A673 (cell line): ENCODE results near the gene P2RY12. TPM values are rescaled to one million over a fixed set of nuclear protein-coding genes. Genes with fewer than 3 reads are reported as not detected.

Experiments
- BruUV-seq: library from RNA; stranded (reverse); fragments of 400-500 nt; replicated peaks from 2 replicates; lab custom pipeline; 2021; lab: Mats Ljungman, UMichigan
- CTCF ChIA-PET: fragments of 300-600 bp; sonication (Branson Sonifier 250); formaldehyde crosslinking; loops from one replicate; lab custom pipeline; 2022; ENCODE audit warnings: antibody characterized with exemption; lab: Charles Lee
- POLR2A ChIA-PET: fragments of 300-600 bp; sonication (Branson Sonifier 250); formaldehyde crosslinking; loops from one replicate; lab custom pipeline; 2022; ENCODE audit warnings: antibody characterized with exemption; ENCODE audit not compliant: low non-redundant PET; lab: Charles Lee
- DNase-seq: peaks from one replicate; pipeline ENCODE4 v3.0.0-alpha.2; 2015; ENCODE audit warnings: low spot score
- H3K27ac ChIP-seq: fragments of 200-600 bp; sonication (generic); 2 replicates; pipeline ENCODE4 v1.5.1; 2016; ENCODE audit warnings: mixed run types, low read depth, mild to moderate bottlenecking, mixed read lengths, antibody characterized with exemption, low read length; ENCODE audit not compliant: poor library complexity, severe bottlenecking
- H3K27me3 ChIP-seq: fragments of 200-600 bp; sonication (generic); replicated peaks from 2 replicates; pipeline ENCODE4 v1.6.1; 2017; ENCODE audit warnings: mixed run types, low read depth, mild to moderate bottlenecking, mixed read lengths, antibody characterized with exemption, low read length; ENCODE audit not compliant: insufficient read depth, poor library complexity
- H3K36me3 ChIP-seq: fragments of 200-600 bp; sonication (generic); 2 replicates; pipeline ENCODE4 v1.6.1; 2016; ENCODE audit warnings: mixed run types, mild to moderate bottlenecking, mixed read lengths, antibody characterized with exemption, low read length; ENCODE audit not compliant: insufficient read depth, poor library complexity, severe bottlenecking
- H3K4me1 ChIP-seq: fragments of 200-600 bp; sonication (generic); 2 replicates; pipeline ENCODE4 v1.6.1; 2017; ENCODE audit warnings: mixed run types, mild to moderate bottlenecking, mixed read lengths, antibody characterized with exemption, low read length; ENCODE audit not compliant: insufficient read depth, poor library complexity, severe bottlenecking
- H3K4me3 ChIP-seq: fragments of 200-600 bp; sonication (generic); 2 replicates; pipeline ENCODE4 v1.5.1; 2016; ENCODE audit warnings: low read depth, mixed run types, mild to moderate bottlenecking, mixed read lengths, low read length; ENCODE audit not compliant: poor library complexity, severe bottlenecking
- H3K9me3 ChIP-seq: fragments of 200-600 bp; sonication (generic); 2 replicates; pipeline ENCODE4 v1.6.1; 2016; ENCODE audit warnings: mixed run types, low read depth, mild to moderate bottlenecking, mixed read lengths, antibody characterized with exemption, low read length; ENCODE audit not compliant: poor library complexity, severe bottlenecking
- CTCF ChIP-seq: fragments of 300-800, 200-600 bp; sonication (generic); conservative IDR thresholded peaks from 2 replicates; pipeline ENCODE4 v1.5.1; 2017; ENCODE audit warnings: low read depth, mild to moderate bottlenecking, antibody characterized with exemption, low read length, moderate library complexity, mixed read lengths
- EZH2 ChIP-seq: fragments of 200-600 bp; sonication (generic); IDR thresholded peaks from 2 replicates; pipeline ENCODE4 v1.6.1; 2017; ENCODE audit warnings: borderline replicate concordance, low read depth, mild to moderate bottlenecking, mixed read lengths, antibody characterized with exemption, low read length; ENCODE audit not compliant: poor library complexity, severe bottlenecking
- intact Hi-C: fragments of 100-400 bp; cut with micrococcal nuclease; formaldehyde crosslinking; loops from one replicate; pipeline ENCODE4 v1.10.0; 2022; ENCODE audit not compliant: unreplicated experiment
- total RNA-seq: library from RNA; stranded (reverse); gene quantifications from 2 replicates; pipeline ENCODE4 v1.2.3, GENCODE V29; 2021

P2RY12 gene
- total RNA-seq, 1 experiment from 2014 or later, result not detected

DNA sequence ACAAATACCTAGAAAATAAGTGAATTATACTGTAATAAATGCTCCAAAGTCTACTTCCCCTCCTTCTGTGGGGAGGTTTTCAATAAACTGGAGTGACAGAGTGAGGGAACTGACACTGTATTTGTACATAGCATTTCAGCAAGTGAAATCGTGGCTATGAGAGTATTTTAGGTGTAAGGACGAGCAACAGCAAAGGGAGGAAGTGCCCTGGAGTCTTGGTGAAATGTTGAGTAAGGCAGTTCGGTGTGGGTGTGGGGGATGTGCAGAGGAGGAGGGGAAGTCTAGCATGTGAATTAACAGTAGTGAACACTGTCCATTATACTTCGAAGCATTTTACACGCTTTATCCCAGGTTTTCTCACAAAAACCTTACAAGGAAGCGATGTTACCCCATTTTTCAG, 37.1 kb downstream of the P2RY12 start:
- DNase-seq, result no peak
- Histone ChIP-seq H3K27ac (no peak overlapping the region), H3K4me1 (no peaks in the 10 kb centered on the region), H3K27me3 (no peaks in the 10 kb centered on the region), H3K4me3 (no peak overlapping the region), H3K9me3 (no peaks in the 10 kb centered on the region), H3K36me3 (no peaks in the 10 kb centered on the region)
- ChIA-PET CTCF (no interaction called here), POLR2A (no interaction called here)
- no peak for TF ChIP-seq CTCF
- TF ChIP-seq EZH2, result no peak
- intact Hi-C loops, result no loop called here
- no TSS peak for BruUV-seq

GRCh38 chr3:151346292-151346691, 38.3 kb downstream of the P2RY12 start:
- H3K4me1 ChIP-seq, result no peaks in the 10 kb centered on the region
- TF ChIP-seq EZH2 (no peak), CTCF (no peak)
- intact Hi-C loops, result no loop called here
- ChIA-PET CTCF (no interaction called here), POLR2A (no interaction called here)
- H3K27ac ChIP-seq, result no peak overlapping the region
- no peak for DNase-seq
- no peaks in the 10 kb centered on the region for H3K36me3 ChIP-seq
- no peaks in the 10 kb centered on the region for H3K9me3 ChIP-seq
- no peaks in the 10 kb centered on the region for H3K27me3 ChIP-seq
- no peak overlapping the region for H3K4me3 ChIP-seq
- BruUV-seq, result no TSS peak

- TF ChIP-seq EZH2, result no peak
- no peak for TF ChIP-seq CTCF
- CTCF ChIA-PET, result no interaction called here
- POLR2A ChIA-PET, result no interaction called here
- Histone ChIP-seq H3K36me3 (no peaks in the 10 kb centered on the region), H3K4me1 (no peaks in the 10 kb centered on the region), H3K27ac (no peak overlapping the region), H3K27me3 (no peaks in the 10 kb centered on the region), H3K9me3 (no peaks in the 10 kb centered on the region), H3K4me3 (no peak overlapping the region)
- BruUV-seq, result no TSS peak
- intact Hi-C loops, result no loop called here
- DNase-seq, result no peak
These were observed 38.7 kb downstream of the P2RY12 start for GRCh38 chr3:151345859-151346258.
